GM20000 (cell line): ENCODE data around the gene ESPNL.

Experiments
- DNase-seq: peaks from one replicate; pipeline ENCODE4 v3.0.0; 2012; ENCODE audit warnings: low spot score
- TF ChIP-seq, protein P1 (sequence below): IDR thresholded peaks from 2 replicates; pipeline ENCODE4 v1.5.1; 2012; ENCODE audit warnings: mild to moderate bottlenecking, control low read depth; ENCODE audit errors: extremely low read depth, missing control alignments

ESPNL gene

DNA sequence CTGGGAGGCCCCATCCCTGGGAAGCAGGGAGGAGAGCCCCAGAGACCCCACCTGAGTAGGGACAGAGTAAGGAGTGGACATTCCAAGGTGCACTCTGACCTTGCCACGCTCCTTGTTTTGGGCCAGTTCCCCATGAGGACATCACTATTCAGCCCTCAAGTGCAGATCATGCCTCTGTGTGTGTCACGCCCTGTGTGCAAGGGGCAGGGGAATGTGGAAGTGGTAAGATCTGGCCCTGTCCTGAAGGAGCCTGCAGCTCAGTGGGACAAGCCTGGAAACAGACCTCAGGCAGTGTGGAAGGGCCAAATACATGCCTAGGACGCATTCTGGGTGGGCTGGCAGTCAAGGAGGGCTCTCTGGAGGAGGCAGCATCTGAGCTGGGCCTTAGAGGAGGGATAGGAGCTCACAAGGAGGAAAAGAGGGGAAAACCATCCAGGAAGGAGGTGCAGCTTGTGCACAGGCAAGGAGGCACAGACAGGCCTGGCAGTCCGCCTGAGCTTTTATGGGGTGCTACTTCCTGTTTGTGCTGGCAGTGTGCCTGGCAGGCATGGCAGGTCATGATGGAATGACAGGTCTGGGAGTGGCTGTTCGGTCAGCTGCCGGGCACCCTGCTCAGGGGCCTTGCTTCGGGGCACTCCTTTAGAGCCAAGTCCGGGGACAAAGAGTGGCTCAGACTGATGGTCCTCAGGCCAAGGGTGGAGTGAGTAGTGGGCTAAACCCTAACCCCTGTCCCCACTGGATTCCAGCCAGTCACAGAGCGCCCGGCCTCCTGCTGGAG lies 41.6 kb downstream of the ESPNL start:
- DNase-seq, result no peak
- TF ChIP-seq, protein P1, sequence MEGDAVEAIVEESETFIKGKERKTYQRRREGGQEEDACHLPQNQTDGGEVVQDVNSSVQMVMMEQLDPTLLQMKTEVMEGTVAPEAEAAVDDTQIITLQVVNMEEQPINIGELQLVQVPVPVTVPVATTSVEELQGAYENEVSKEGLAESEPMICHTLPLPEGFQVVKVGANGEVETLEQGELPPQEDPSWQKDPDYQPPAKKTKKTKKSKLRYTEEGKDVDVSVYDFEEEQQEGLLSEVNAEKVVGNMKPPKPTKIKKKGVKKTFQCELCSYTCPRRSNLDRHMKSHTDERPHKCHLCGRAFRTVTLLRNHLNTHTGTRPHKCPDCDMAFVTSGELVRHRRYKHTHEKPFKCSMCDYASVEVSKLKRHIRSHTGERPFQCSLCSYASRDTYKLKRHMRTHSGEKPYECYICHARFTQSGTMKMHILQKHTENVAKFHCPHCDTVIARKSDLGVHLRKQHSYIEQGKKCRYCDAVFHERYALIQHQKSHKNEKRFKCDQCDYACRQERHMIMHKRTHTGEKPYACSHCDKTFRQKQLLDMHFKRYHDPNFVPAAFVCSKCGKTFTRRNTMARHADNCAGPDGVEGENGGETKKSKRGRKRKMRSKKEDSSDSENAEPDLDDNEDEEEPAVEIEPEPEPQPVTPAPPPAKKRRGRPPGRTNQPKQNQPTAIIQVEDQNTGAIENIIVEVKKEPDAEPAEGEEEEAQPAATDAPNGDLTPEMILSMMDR, result no peak

DNA sequence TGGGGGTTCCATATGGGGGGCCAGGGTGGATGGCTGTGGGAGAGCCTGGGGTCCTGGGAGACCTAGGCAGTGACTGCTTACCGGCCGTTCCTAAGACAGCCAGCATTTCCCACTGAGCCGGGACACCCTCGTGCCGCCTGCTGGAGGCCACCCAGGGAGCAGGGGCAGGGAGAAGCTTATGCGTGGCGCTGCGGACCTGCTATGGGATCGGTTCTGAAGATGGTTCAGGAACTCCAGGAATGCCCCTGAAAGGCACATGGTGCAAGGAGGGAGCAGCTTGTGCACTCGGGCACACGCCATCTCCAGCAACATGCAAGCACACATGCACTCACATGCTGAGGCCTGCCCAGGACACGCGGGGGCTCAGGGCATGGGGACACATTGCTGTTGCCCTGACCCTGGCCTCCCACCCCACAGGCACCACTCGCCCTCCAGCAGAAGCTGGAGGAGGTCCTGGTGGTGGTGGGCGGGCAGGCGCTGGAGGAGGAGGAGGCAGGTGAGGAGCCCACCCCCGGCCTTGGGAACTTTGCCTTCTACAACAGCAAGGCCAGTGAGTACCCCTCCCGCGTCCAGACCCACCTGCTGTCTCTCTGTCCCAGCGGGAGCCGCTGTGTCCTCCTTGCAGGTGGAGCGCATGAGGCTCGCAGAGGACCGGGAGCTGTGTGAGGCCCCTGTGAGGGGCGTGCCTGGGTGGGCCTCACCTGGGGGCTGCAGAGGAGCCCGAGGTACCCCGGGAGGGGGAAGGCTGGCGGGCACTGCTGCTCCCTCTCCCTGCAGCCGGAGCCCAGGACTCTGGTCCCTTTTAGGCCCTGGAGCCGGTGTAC lies 42.5 kb downstream of the ESPNL start:
- no peak for DNase-seq
- TF ChIP-seq, protein P1, result no peak

DNA sequence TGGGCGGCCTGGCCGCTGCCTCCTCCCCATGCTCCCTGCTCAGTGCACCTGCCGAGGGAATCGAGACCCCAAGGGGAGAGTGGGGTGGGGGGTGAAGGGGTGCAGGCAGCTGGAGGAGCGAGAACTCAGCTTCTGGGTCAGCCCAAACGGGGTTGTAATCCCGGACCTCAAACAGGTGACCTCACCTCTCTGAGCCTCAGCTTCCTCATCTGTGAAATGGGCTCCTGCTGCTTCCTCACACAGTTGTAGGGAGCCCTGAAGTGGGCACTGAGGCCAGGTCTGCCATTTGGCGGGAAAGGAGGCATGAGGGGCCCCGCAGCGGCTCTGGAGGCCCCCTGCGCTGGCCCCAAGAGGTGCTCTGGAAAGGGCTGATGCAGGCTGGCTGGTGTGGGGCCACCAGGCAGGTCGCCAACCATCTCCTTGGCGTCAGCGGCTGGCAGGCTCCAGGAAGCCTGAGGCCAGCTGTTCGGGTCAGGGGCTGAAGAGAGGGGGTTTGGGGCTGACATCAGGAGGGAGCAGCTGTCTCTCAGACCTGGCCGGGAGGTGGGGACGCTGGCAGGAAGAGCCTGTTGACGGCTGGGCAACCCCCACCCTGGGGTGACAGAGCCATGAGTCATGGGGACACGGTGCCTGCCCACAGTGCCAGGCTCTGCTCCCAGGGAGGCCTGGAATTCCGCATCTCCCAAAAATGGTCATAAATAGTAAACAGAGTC lies 43.3 kb downstream of the ESPNL start:
- TF ChIP-seq, protein P1, result no peak
- DNase-seq, result no peak

DNA sequence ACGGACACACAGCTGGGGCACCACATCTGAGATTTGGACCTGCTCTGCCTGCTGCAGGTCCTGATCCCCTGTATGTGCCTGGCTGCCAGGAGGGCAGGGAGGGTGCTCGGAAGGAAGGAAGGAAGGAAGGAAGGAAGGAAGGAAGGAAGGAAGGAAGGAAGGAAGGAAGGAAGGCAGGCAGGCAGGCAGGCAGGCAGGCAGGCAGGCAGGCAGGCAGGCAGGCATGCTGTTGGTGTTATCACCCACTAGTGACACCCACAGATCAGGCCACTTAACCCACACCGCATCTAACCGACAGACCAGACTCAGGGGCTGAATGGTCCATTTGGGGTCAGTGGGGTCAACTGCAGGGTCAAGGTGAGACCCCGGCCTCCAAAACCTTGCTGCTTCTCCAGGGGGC lies 44.1 kb downstream of the ESPNL start:
- no peak for DNase-seq
- TF ChIP-seq, protein P1, result no peak

DNA sequence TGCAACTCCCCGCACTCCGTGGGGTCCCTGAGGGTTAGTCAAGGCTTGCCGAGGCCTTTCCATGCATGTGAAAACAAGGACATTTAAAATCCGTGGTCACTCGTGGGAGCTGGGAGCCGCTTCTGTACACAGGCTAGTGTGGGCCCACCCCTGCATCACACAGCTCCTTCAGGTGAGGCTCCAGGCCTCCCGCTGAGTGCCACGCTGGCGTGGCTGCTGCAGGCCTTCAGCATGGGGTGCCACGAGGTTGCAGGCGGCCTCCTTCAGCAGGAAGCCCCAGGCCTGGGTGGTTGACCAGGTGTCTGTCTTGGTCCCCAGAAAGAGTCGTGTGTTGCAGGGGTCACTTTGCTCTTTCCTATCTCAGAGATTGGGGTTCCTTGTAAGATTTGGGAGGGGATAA lies 44.9 kb downstream of the ESPNL start:
- no peak for DNase-seq
- TF ChIP-seq, protein P1, result no peak

DNA sequence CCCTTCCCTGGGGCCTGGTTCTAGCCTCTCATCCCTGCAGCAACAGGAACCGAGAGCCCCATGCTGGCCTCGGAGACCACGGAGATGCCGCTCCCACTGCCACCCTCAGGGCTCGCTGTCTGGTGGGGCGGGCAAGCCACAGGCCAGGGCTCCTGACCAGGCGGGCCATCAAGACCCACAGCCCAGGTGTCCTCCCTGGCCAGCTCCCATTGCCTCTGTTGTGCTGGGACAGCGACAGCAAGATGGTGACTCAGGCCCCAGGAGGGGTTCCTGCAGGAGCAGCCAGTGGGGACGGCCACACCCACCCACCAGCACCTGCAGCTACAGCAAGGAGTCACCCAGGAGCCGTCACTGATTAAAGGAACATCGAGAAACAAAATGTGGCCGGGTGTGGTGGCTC lies 45.7 kb downstream of the ESPNL start:
- DNase-seq, result no peak
- TF ChIP-seq, protein P1, result no peak

DNA sequence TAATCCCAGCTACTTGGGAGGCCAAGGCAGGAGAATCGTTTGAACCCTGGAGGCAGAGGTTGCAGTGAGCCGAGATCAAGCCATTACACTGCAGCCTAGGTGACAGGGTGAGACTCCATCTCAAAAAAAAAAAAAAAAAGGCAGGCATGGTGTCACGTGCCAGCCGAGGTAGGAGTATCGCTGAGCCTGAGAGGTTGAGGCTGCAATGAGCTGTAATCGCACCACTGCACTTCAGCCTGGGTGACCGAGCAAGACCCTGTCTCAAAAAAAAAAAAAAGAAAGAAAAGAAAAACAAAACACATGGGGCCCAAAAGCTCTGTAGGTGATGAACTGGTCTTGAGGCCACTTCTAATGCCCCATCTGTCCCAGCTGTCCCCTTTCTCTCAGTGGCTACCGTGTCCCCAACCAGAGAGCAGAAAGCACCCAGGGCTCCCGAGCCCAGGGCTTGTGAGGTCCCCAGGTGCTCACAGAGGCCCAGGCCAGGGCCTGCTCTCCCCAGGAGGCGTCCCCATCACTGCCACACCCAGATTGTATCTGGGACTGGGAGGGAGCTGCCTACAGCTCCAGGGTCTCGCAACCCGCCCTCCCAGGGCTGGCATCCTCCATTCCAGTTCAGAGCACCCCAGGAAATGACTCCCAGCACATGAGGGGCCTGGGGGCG lies 46.9 kb downstream of the ESPNL start:
- TF ChIP-seq, protein P1, result no peak
- DNase-seq, result no peak
